ENCODE results near the gene UPK1B.

DNA sequence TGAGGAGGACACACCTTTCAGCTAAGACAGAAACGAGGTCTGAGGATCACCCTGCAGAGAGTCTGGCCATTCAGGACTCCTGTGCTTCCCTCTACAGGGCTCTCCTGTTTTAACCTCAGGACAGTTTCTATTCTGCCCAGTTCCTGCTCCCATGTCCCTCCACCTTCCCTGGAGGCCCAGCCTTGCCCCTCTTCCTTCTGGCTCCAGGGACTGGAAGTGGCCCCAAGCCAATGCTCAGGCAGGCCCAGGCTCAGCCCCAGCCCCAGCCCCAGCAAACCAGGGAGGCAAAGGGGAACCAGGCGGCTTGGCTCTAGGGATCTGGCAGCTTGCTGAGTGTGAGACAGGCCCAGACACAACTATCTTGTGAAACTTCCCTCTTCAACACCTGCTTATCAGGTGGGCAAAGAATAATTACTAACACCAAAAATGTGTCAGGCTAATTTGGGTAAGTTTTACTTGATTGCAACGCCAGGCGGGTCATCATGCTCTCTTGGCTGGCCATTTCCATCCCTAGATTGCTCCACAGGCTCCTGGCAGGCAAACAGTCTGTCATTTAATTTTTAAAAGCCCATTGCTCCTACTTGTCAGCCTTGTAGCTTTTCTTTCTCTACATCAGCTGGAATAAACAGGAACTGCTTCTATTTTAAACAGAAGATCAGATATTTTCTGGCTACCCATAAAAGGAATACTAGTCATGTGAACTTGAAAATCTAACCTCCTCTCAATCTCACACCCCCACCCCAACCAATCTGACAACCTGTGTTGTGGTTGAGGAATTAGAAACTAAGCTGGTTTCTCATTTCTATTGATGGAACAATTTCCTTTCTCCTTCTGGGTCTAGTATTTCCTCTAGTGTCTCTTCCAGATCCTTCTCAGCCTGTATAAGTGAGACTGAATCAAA is 33.5 kb downstream of the UPK1B start:
- TF ChIP-seq, protein P1, sequence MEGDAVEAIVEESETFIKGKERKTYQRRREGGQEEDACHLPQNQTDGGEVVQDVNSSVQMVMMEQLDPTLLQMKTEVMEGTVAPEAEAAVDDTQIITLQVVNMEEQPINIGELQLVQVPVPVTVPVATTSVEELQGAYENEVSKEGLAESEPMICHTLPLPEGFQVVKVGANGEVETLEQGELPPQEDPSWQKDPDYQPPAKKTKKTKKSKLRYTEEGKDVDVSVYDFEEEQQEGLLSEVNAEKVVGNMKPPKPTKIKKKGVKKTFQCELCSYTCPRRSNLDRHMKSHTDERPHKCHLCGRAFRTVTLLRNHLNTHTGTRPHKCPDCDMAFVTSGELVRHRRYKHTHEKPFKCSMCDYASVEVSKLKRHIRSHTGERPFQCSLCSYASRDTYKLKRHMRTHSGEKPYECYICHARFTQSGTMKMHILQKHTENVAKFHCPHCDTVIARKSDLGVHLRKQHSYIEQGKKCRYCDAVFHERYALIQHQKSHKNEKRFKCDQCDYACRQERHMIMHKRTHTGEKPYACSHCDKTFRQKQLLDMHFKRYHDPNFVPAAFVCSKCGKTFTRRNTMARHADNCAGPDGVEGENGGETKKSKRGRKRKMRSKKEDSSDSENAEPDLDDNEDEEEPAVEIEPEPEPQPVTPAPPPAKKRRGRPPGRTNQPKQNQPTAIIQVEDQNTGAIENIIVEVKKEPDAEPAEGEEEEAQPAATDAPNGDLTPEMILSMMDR (IDR thresholded peaks at IDR 0.05), result no peak
- TF ChIP-seq POLR2A (IDR thresholded peaks at IDR 0.05), result no peak

Data from Peyer's patch (tissue), 4 donors.